Measurements from ENCODE around the gene CSNK1G2. TPM values are rescaled to one million over a fixed set of nuclear protein-coding genes. Genes with fewer than 3 reads are reported as not detected.

The CSNK1G2 gene
- polyA plus RNA-seq, 1 donor from 2014 or later = 110 TPM

GRCh38 chr19:1910177-1910576, 30.8 kb upstream of the CSNK1G2 start:
- Histone ChIP-seq H3F3A (ENCODE audit: insufficient read depth, low read length, poor library complexity, severe bottlenecking) (no peaks in the 10 kb centered on the region), H3K79me2 (replicated peaks; ENCODE audit: insufficient read depth, low read length) (peaks cover 12% of the 10 kb centered on the region), H3K36me3 (ENCODE audit: insufficient read depth, low read length) (no peaks in the 10 kb centered on the region), H4K20me1 (ENCODE audit: insufficient read depth) (peaks cover 3% of the 10 kb centered on the region), H3K4me3 (ENCODE audit: low read length) (no peak overlapping the region), H3K9me3 (ENCODE audit: low read length) (no peaks in the 10 kb centered on the region), H3K9me2 (ENCODE audit: insufficient read depth, low read length) (no peaks in the 10 kb centered on the region), H3K27ac (ENCODE audit: low read length) (no peak overlapping the region), H3K4me2 (ENCODE audit: low read length) (no peak overlapping the region), H2AFZ (ENCODE audit: low read depth, low read length) (no peak overlapping the region), H3K27me3 (ENCODE audit: insufficient read depth, low read depth, low read length) (no peaks in the 10 kb centered on the region), H3K9ac (ENCODE audit: low read length) (no peak overlapping the region)
- TF ChIP-seq, protein P1, sequence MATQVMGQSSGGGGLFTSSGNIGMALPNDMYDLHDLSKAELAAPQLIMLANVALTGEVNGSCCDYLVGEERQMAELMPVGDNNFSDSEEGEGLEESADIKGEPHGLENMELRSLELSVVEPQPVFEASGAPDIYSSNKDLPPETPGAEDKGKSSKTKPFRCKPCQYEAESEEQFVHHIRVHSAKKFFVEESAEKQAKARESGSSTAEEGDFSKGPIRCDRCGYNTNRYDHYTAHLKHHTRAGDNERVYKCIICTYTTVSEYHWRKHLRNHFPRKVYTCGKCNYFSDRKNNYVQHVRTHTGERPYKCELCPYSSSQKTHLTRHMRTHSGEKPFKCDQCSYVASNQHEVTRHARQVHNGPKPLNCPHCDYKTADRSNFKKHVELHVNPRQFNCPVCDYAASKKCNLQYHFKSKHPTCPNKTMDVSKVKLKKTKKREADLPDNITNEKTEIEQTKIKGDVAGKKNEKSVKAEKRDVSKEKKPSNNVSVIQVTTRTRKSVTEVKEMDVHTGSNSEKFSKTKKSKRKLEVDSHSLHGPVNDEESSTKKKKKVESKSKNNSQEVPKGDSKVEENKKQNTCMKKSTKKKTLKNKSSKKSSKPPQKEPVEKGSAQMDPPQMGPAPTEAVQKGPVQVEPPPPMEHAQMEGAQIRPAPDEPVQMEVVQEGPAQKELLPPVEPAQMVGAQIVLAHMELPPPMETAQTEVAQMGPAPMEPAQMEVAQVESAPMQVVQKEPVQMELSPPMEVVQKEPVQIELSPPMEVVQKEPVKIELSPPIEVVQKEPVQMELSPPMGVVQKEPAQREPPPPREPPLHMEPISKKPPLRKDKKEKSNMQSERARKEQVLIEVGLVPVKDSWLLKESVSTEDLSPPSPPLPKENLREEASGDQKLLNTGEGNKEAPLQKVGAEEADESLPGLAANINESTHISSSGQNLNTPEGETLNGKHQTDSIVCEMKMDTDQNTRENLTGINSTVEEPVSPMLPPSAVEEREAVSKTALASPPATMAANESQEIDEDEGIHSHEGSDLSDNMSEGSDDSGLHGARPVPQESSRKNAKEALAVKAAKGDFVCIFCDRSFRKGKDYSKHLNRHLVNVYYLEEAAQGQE (IDR thresholded peaks at IDR 0.05; ENCODE audit: borderline replicate concordance) = no peak
- no peak for TF ChIP-seq EZH2 (IDR thresholded peaks at IDR 0.05; ENCODE audit: borderline replicate concordance, insufficient read depth, low read length, poor library complexity, severe bottlenecking)

- no peak overlapping the region for H3K4me3 ChIP-seq (ENCODE audit: low read length)
- peaks cover 3% of the 10 kb centered on the region for H4K20me1 ChIP-seq (ENCODE audit: insufficient read depth)
- H3K9me3 ChIP-seq (ENCODE audit: low read length) = no peaks in the 10 kb centered on the region
- H3K9me2 ChIP-seq (ENCODE audit: insufficient read depth, low read length) = no peaks in the 10 kb centered on the region
- H3K9ac ChIP-seq (ENCODE audit: low read length) = no peak overlapping the region
- H3K27ac ChIP-seq (ENCODE audit: low read length) = no peak overlapping the region
- H3K27me3 ChIP-seq (ENCODE audit: insufficient read depth, low read depth, low read length) = no peaks in the 10 kb centered on the region
- TF ChIP-seq, protein P2, sequence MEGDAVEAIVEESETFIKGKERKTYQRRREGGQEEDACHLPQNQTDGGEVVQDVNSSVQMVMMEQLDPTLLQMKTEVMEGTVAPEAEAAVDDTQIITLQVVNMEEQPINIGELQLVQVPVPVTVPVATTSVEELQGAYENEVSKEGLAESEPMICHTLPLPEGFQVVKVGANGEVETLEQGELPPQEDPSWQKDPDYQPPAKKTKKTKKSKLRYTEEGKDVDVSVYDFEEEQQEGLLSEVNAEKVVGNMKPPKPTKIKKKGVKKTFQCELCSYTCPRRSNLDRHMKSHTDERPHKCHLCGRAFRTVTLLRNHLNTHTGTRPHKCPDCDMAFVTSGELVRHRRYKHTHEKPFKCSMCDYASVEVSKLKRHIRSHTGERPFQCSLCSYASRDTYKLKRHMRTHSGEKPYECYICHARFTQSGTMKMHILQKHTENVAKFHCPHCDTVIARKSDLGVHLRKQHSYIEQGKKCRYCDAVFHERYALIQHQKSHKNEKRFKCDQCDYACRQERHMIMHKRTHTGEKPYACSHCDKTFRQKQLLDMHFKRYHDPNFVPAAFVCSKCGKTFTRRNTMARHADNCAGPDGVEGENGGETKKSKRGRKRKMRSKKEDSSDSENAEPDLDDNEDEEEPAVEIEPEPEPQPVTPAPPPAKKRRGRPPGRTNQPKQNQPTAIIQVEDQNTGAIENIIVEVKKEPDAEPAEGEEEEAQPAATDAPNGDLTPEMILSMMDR (IDR thresholded peaks at IDR 0.05; ENCODE audit: poor library complexity, severe bottlenecking) = no peak
- TF ChIP-seq RAD21 (conservative IDR thresholded peaks at IDR 0.05) (no peak), MXI1 (conservative IDR thresholded peaks at IDR 0.05; ENCODE audit: poor library complexity, severe bottlenecking) (no peak), TAF1 (IDR thresholded peaks at IDR 0.05; ENCODE audit: low read depth) (no peak), SMC3 (conservative IDR thresholded peaks at IDR 0.05; ENCODE audit: poor library complexity) (no peak), POLR2AphosphoS5 (IDR thresholded peaks at IDR 0.05) (no peak), EZH2 (IDR thresholded peaks at IDR 0.05; ENCODE audit: borderline replicate concordance, insufficient read depth, low read length, poor library complexity, severe bottlenecking) (no peak), EP300 (conservative IDR thresholded peaks at IDR 0.05; ENCODE audit: poor library complexity, severe bottlenecking) (no peak)
- TF ChIP-seq, protein P1 (IDR thresholded peaks at IDR 0.05; ENCODE audit: borderline replicate concordance) = no peak
- no peak overlapping the region for H3K4me2 ChIP-seq (ENCODE audit: low read length)
- H3K36me3 ChIP-seq (ENCODE audit: insufficient read depth, low read length) = no peaks in the 10 kb centered on the region
- no peak overlapping the region for H2AFZ ChIP-seq (ENCODE audit: low read depth, low read length)
- H3F3A ChIP-seq (ENCODE audit: insufficient read depth, low read length, poor library complexity, severe bottlenecking) = no peaks in the 10 kb centered on the region
- peaks cover 7% of the 10 kb centered on the region for H3K79me2 ChIP-seq (replicated peaks; ENCODE audit: insufficient read depth, low read length)
These were observed 29.9 kb upstream of the CSNK1G2 start for GRCh38 chr19:1911098-1911497.

Measured in neural cell (in vitro differentiated cells).